Spleen (tissue), 11 donors: ENCODE measurements around the gene NDUFB10. TPM values are rescaled to one million over a fixed set of nuclear protein-coding genes. Genes with fewer than 3 reads are reported as not detected.
"Not testable (repeated sequence)": the region's sequence is repeated elsewhere in the genome, so short reads cannot be mapped to it uniquely, and the experiment has no call there.

Source experiments
- DNase-seq: peaks from one replicate; pipeline ENCODE4 v3.0.0-alpha.2; 2020
- H3K27ac ChIP-seq, 8 donors: fragments of 200-600 bp; sonication (generic) in 7 of 8; 1 replicate in 4 of 8; 2 replicates in 4 of 8; pipeline versions ENCODE4 v1.5.0 to v1.8.0; 2016 to 2021; ENCODE audit warnings: inconsistent platforms in 4 of 8, mild to moderate bottlenecking in 4 of 8, moderate library complexity in 1 of 8
- H3K27me3 ChIP-seq, 7 donors: fragments of 200-600 bp; sonication (generic) in 6 of 7; replicated peaks in 1 of 7; 1 replicate in 4 of 7; 2 replicates in 3 of 7; pipeline versions ENCODE4 v1.5.0 to v1.8.0; 2016 to 2021; ENCODE audit warnings: inconsistent platforms in 3 of 7, mild to moderate bottlenecking in 1 of 7
- H3K36me3 ChIP-seq, 6 donors: fragments of 200-600 bp; sonication (generic) in 5 of 6; 1 replicate in 4 of 6; 2 replicates in 2 of 6; pipeline versions ENCODE4 v1.5.0 to v1.8.0; 2016 to 2021; ENCODE audit warnings: inconsistent platforms in 2 of 6
- H3K4me1 ChIP-seq, 6 donors: fragments of 200-600 bp; sonication (generic) in 5 of 6; 1 replicate in 3 of 6; 2 replicates in 3 of 6; pipeline versions ENCODE4 v1.5.0 to v1.8.0; 2016 to 2021; ENCODE audit warnings: inconsistent platforms in 3 of 6
- H3K4me3 ChIP-seq, 8 donors: fragments of 200-600 bp; sonication (generic) in 7 of 8; 1 replicate in 4 of 8; 2 replicates in 4 of 8; pipeline versions ENCODE4 v1.5.0 to v1.8.0; 2016 to 2021; ENCODE audit warnings: inconsistent platforms in 4 of 8, mild to moderate bottlenecking in 4 of 8, moderate library complexity in 2 of 8
- H3K9me3 ChIP-seq, 8 donors: fragments of 200-600 bp; sonication (generic) in 7 of 8; 1 replicate in 4 of 8; 2 replicates in 4 of 8; pipeline versions ENCODE4 v1.5.0 to v1.8.0; 2016 to 2021; ENCODE audit warnings: inconsistent platforms in 4 of 8
- POLR2A ChIP-seq, 3 donors: fragments of 450-650 bp; IDR thresholded peaks; one replicate each; pipeline ENCODE4 v1.5.1; 2017; ENCODE audit warnings: antibody characterized with exemption in 3 of 3, mild to moderate bottlenecking in 1 of 3
- POLR2AphosphoS5 ChIP-seq, 3 donors: sonication (generic); formaldehyde crosslinking; IDR thresholded peaks; one replicate each; pipeline ENCODE4 v1.5.1; 2017; ENCODE audit warnings: antibody characterized with exemption in 3 of 3
- WGBS, 5 donors: extraction: QIAGEN DNeasy Blood & Tissue Kit in 3 of 5; methylation state at CpG; one replicate each; pipeline versions ENCODE4 v1.1.5 to v1.1.7; 2013 to 2018; 5-methylcytosine and 5-hydroxymethylcytosine counted together
- intact Hi-C: fragments of 100-400 bp; cut with DNase I; formaldehyde crosslinking; loops from one replicate; pipeline ENCODE4 v1.15.0; 2023; ENCODE audit warnings: low total_unique reads
- polyA plus RNA-seq, 3 donors: library from polyadenylated mRNA; stranded (reverse); fragments of 200-250 nt; gene quantifications; one replicate each; pipeline ENCODE4 v1.2.1, GENCODE V29; 2013
- total RNA-seq, 7 donors: library from RNA; depleted of rRNA in 3 of 7; stranded (reverse); fragments of >200 nt in 3 of 7; fragmentation: NEBNext Ultra II Directional in 4 of 7; extraction: Animal tissue kit (Norgen Biotek cat#: 25700) in 4 of 7; gene quantifications; one replicate each; pipeline versions ENCODE4 v1.1.0 to v1.2.1, GENCODE V29; 2016 to 2021
- TF ChIP-seq, protein P1 (sequence below), 11 experiments: fragments of 200-600 bp in 7 of 11; fragments of 450-650 bp in 4 of 11; sonication (generic) in 4 of 11; IDR thresholded peaks in 8 of 11; conservative IDR thresholded peaks in 3 of 11; 1 replicate in 7 of 11; 2 replicates in 4 of 11; pipeline versions ENCODE4 v1.4.0 to v1.8.0; 2016 to 2021; ENCODE audit warnings: antibody characterized with exemption in 11 of 11, inconsistent platforms in 4 of 11, mild to moderate bottlenecking in 1 of 11
- donor health status: healthy with polysubstance abuse.
- donor health status: DM: no; HTN: no; CAD: no; lungs with moderate emphysema.
- donor health status: DM: no; HTN: no; CAD: no.
- donor health status: Bipolar disorder and iron deficiency.
- donor health status: healthy.
- donor health status: DM: no; HTN: no; CAD: no.
- donor health status: DM: yes; HTN: yes; CAD: no.

NDUFB10 gene
- total and polyA plus RNA-seq, 10 donors: 69.3 to 225 (median 137) TPM

DNA sequence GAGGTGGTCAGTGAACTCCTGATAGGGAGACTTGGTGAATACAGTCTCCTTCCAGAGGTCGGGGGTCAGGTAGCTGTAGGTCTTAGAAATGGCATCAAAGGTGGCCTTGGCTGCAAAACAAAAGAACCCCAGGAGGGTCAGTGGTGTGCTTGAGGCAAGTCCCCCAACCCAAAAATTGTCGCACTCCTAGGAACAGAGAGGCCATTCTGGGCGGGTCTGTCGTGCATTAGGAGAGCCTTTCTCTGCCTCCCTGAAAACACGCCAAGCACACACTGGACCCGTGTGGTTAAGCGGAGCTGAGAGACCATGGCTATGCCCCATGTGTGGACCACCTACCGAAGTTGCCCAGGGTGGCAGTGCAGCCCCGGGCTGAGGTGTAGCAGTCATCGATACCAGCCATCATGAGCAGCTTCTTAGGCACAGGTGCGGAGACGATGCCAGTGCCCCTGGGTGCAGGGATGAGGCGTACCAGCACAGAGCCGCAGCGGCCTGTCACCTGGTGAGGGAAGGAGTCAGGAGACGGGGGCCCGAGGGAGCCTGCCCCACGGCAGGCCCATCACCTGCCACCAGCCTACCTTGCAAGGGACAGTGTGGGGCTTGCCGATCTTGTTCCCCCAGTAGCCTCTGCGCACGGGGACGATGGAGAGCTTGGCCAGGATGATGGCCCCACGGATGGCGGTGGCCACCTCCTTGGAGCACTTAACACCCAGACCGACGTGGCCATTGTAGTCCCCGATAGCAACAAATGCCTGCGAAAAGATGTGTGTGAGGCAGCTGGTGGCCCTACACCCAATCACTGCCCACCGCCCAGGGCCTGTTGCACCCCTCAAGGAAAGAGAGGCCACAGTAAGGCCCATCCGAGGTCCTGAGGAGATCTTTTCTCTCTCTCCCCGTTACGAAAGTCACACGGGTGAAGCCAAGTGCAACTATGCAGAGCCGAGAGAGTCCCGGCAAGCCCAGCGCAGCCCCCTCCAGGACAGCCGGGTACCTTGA lies 3.1 kb downstream of the NDUFB10 start:
- peak overlapping the region in 4 of 8 donors; percentile 74 to 94 (median 89) for H3K4me3 ChIP-seq
- H3K36me3 ChIP-seq: peaks cover 0 to 40% (median 26%) of the 10 kb centered on the region in 6 donors
- 72 to 87% (median 82%) methylated on average over 17 to 37 of the region's 37 CpGs for WGBS, 5 donors
- TF ChIP-seq POLR2AphosphoS5 (IDR thresholded peaks at IDR 0.05): peak in 2 of 3 donors; percentile 47 to 75
- intact Hi-C loops, H3K27me3 ChIP-seq, H3K9me3 ChIP-seq, DNase-seq: not testable (repeated sequence)
- H3K4me1 ChIP-seq: peaks cover 28 to 79% (median 67%) of the 10 kb centered on the region in 6 donors
- H3K27ac ChIP-seq: peak overlapping the region in 4 of 8 donors; percentile 98 to 99 (median 99)

DNA sequence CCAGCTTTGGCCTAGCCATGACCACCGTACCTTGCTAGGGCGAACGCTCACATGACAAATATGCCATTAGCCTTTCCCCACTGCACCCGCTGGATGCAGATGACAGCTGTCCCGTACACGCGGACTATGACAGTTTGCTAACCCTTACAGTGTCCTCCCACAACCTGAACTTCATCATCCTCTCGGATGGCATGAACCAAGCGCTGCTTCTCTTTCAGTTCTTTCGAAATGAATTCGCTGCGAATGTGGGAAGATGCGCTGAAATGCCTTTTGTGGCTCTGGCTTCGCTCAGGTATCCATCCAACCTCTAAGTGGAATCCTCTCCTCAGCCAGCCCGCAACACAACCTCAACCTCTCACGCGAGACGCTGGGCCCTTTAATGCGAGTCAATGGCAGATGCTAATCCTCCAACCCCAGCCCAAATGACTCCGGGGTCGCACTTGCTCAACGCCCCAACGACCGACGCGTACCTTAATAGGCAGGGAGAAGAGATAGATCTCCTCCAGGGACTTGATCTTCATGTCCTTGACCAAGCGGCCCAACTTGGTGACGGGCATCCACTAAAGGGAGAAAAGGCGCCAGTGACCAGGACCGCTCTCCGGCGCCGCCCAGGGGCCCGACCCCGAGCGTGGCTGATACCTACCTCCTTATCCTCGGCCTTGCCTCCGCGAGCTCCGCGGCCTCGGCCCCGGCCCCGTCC lies 4.6 kb downstream of the NDUFB10 start:
- Histone ChIP-seq H3K4me1 (peaks cover 28 to 74% (median 62%) of the 10 kb centered on the region in 6 donors), H3K9me3 (no peaks in the 10 kb centered on the region), H3K27me3 (no peaks in the 10 kb centered on the region), H3K4me3 (peak overlapping the region; percentile 66 to 94 (median 81)), H3K36me3 (peaks cover 0 to 40% (median 26%) of the 10 kb centered on the region in 6 donors), H3K27ac (peak overlapping the region; percentile 80 to 99 (median 98))
- no peak for DNase-seq
- TF ChIP-seq POLR2A (IDR thresholded peaks at IDR 0.05) (no peak), POLR2AphosphoS5 (IDR thresholded peaks at IDR 0.05) (peak in 1 of 3 donors; percentile 14)
- TF ChIP-seq, protein P1, sequence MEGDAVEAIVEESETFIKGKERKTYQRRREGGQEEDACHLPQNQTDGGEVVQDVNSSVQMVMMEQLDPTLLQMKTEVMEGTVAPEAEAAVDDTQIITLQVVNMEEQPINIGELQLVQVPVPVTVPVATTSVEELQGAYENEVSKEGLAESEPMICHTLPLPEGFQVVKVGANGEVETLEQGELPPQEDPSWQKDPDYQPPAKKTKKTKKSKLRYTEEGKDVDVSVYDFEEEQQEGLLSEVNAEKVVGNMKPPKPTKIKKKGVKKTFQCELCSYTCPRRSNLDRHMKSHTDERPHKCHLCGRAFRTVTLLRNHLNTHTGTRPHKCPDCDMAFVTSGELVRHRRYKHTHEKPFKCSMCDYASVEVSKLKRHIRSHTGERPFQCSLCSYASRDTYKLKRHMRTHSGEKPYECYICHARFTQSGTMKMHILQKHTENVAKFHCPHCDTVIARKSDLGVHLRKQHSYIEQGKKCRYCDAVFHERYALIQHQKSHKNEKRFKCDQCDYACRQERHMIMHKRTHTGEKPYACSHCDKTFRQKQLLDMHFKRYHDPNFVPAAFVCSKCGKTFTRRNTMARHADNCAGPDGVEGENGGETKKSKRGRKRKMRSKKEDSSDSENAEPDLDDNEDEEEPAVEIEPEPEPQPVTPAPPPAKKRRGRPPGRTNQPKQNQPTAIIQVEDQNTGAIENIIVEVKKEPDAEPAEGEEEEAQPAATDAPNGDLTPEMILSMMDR (IDR thresholded peaks at IDR 0.05 in 8 of 11, conservative IDR thresholded peaks at IDR 0.05 in 3 of 11): peak in 1 of 11 experiments; percentile 27
- WGBS, 5 donors: 7 to 12% (median 8%) methylated on average over 29 to 44 of the region's 44 CpGs
- intact Hi-C loops: no loop called here

DNA sequence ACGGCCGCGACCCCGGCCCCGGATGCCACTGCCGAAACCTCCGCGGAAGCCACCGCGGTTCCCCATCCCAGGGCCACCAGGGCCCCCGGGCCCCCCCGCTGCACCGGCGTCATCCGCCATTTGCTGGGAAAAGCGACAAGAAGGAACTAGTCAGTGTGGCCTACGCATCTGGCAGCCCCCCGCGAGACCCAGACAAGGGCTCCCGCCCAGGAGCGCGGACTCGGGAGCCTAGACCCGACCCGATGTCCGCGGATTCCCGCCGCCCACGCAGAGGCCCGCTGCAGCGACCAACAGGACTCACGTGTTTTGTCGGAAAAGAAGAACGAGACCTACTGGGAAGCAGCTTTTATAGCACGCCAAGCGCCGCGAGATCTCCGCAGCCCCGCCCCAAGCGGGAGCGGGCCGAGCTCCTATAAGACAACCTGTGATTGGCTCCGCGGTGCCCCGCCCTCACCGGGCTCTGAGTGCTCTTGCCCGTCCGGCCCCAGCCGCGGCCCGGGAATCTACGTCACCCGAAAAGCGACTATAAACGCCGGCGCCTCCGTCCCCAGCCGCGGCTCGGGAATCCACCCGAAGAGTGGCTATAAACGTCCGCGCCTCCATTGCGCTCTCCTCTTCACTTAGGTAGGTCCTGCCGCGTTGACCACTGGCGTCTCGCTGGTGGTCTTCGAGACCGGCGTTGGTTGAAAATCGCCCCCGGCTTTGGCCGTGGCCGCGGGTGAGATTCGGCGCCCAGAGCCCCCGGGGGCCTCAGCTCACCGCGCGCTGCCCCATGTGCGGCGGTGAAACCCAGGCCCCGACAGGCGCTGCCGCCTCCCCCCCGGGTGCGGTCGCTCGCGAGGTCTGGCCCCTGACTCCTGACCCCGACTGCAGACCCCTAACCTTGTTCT lies 5.4 kb downstream of the NDUFB10 start, which contains the start of gene RPS2:
Gene RPS2, minus strand, starts transcription at position 321 of the 890 bp plus-strand sequence. Its CDS starts 201 bp downstream, at position 120.
- H3K9me3 ChIP-seq: no peaks in the 10 kb centered on the region
- H3K4me1 ChIP-seq: peaks cover 28 to 66% (median 58%) of the 10 kb centered on the region in 6 donors
- intact Hi-C loops: no loop called here
- no peaks in the 10 kb centered on the region for H3K27me3 ChIP-seq
- TF ChIP-seq POLR2A (IDR thresholded peaks at IDR 0.05) (peak; percentile 85 to 92 (median 91)), POLR2AphosphoS5 (IDR thresholded peaks at IDR 0.05) (peak; percentile 99 to 100 (median 100))
- TF ChIP-seq, protein P1 (IDR thresholded peaks at IDR 0.05 in 8 of 11, conservative IDR thresholded peaks at IDR 0.05 in 3 of 11): peak in 6 of 11 experiments; percentile 5 to 54 (median 38)
- DNase-seq: peak; percentile 99
- peak within 1 kb of the TSS; percentile 80 to 99 (median 98) for H3K27ac ChIP-seq
- peak within 1 kb of the TSS; percentile 66 to 94 (median 81) for H3K4me3 ChIP-seq
- H3K36me3 ChIP-seq: peaks cover 0 to 40% (median 26%) of the 10 kb centered on the region in 6 donors
- WGBS, 5 donors: 0 to 1% (median 0%) methylated on average over 42 to 97 of the region's 97 CpGs
